GM12878 (cell line): ENCODE results near the gene KBTBD8. TPM values are rescaled to one million over a fixed set of nuclear protein-coding genes. Genes with fewer than 3 reads are reported as not detected.

Source experiments
- CBFB ChIP-seq: IDR thresholded peaks from 2 replicates; pipeline ENCODE4 v1.6.1; 2016; ENCODE audit warnings: antibody characterized with exemption, low read depth
- CEBPB ChIP-seq, 2 experiments: fragments of 150-350 bp in 1 of 2; IDR thresholded peaks; 2 replicates each; pipeline ENCODE4 v1.6.1; 2012 to 2014; ENCODE audit warnings: low read depth in 2 of 2, low read length in 2 of 2, borderline replicate concordance in 1 of 2, inconsistent platforms in 1 of 2
- HDAC2 ChIP-seq: fragments of 200-600 bp; sonication (generic); IDR thresholded peaks from 2 replicates; pipeline ENCODE4 v1.6.1; 2017
- MXI1 ChIP-seq: fragments of 150-350 bp; IDR thresholded peaks from 2 replicates; pipeline ENCODE4 v1.6.1; 2011; ENCODE audit warnings: low read depth, mild to moderate bottlenecking, inconsistent platforms, low read length, improper control_type of control experiment
- PAX5 ChIP-seq: IDR thresholded peaks from 2 replicates; pipeline ENCODE4 v1.6.1; 2011; ENCODE audit warnings: low read depth, low read length, borderline replicate concordance
- PKNOX1 ChIP-seq: fragments of 450-650 bp; IDR thresholded peaks from 2 replicates; pipeline ENCODE4 v1.6.1; 2016; ENCODE audit warnings: mild to moderate bottlenecking
- RAD21 ChIP-seq: IDR thresholded peaks from 2 replicates; pipeline ENCODE4 v1.6.1; 2011; ENCODE audit warnings: mild to moderate bottlenecking, low read depth, low read length, moderate library complexity; ENCODE audit not compliant: insufficient read depth
- SUPT20H ChIP-seq: IDR thresholded peaks from 2 replicates; pipeline ENCODE4 v1.6.1; 2011; ENCODE audit warnings: low read depth, mild to moderate bottlenecking, low read length, moderate library complexity, borderline replicate concordance; ENCODE audit not compliant: control insufficient read depth
- TARDBP ChIP-seq: IDR thresholded peaks from 2 replicates; pipeline ENCODE4 v1.6.1; 2016; ENCODE audit warnings: borderline replicate concordance
- TBL1XR1 ChIP-seq: IDR thresholded peaks from 2 replicates; pipeline ENCODE4 v1.6.1; 2012; ENCODE audit warnings: low read depth, low read length, improper control_type of control experiment
- YBX1 ChIP-seq: fragments of 450-650 bp; IDR thresholded peaks from 2 replicates; pipeline ENCODE4 v1.6.1; 2016; ENCODE audit warnings: antibody characterized with exemption
- polyA plus RNA-seq, 11 experiments: library from polyadenylated mRNA; depleted of rRNA in 4 of 11; unstranded in 6 of 11; stranded (reverse) in 5 of 11; fragments of >200 nt; fragmentation: Nextera tagmentation in 4 of 11; fragmentation: Illumina TruSeq in 1 of 11; extraction: Ambion mirVana in 4 of 11; extraction: Trizol in 1 of 11; gene quantifications; 1 replicate in 1 of 11; 2 replicates in 10 of 11; pipeline versions ENCODE4 v1.2.1 to v1.2.3, GENCODE V29; 2011 to 2016; ENCODE audit warnings: inconsistent platforms in 2 of 11, missing spikeins in 2 of 11, low read depth in 1 of 11
- total RNA-seq, 4 experiments: library from RNA; depleted of rRNA in 3 of 4; stranded (reverse); fragments of >200 nt in 3 of 4; fragmentation: Illumina TruSeq in 1 of 4; extraction: Trizol in 1 of 4; gene quantifications; 2 replicates each; pipeline versions ENCODE4 v1.2.1 to v1.2.3, GENCODE V29; 2013 to 2021
- TF ChIP-seq, protein P1 (sequence below), 3 experiments: IDR thresholded peaks in 2 of 3; conservative IDR thresholded peaks in 1 of 3; 2 replicates each; pipeline ENCODE4 v1.5.1; 2011; ENCODE audit warnings: low read depth in 3 of 3, low read length in 3 of 3, mild to moderate bottlenecking in 3 of 3, control low read depth in 2 of 3, moderate library complexity in 2 of 3, inconsistent platforms in 1 of 3, mixed read lengths in 1 of 3; ENCODE audit not compliant: control insufficient read depth in 2 of 3, insufficient read depth in 1 of 3; ENCODE audit errors: extremely low read depth in 1 of 3

The KBTBD8 gene
- total and polyA plus RNA-seq, 10 of the 15 experiments (the other 5 are each of a cell fraction or from before 2014, with no cell fraction given) = 8.5 to 44.4 (median 19.3) TPM

DNA sequence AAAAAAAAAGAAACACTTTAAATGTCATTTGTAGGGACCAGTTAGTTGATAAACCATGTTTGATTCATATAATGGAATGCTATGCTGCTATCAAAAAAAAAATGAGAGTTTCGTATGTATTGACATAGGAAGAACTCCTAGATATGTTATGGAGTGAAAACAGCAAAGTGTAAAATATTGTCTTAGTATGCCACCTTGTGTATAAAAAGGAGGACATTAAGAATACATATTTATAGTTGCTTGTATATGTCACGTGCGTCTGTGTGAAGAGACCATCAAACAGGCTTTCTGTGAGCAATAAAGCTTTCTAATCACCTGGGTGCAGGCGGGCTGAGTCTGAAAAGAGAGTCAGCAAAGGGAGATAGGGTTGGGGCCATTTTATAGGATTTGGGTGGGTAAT lies 39.5 kb downstream of the KBTBD8 start (continued):
- TF ChIP-seq CEBPB (IDR thresholded peaks at IDR 0.05; ENCODE audit: borderline replicate concordance in 1 of 2, low read depth in 2 of 2, low read length in 2 of 2) (no peak), HDAC2 (no peak), TBL1XR1 (no peak), SUPT20H (no peak), MXI1 (no peak), PKNOX1 (no peak), PAX5 (no peak), YBX1 (no peak), TARDBP (no peak), CBFB (no peak), RAD21 (peak; percentile 47)
- TF ChIP-seq, protein P1, sequence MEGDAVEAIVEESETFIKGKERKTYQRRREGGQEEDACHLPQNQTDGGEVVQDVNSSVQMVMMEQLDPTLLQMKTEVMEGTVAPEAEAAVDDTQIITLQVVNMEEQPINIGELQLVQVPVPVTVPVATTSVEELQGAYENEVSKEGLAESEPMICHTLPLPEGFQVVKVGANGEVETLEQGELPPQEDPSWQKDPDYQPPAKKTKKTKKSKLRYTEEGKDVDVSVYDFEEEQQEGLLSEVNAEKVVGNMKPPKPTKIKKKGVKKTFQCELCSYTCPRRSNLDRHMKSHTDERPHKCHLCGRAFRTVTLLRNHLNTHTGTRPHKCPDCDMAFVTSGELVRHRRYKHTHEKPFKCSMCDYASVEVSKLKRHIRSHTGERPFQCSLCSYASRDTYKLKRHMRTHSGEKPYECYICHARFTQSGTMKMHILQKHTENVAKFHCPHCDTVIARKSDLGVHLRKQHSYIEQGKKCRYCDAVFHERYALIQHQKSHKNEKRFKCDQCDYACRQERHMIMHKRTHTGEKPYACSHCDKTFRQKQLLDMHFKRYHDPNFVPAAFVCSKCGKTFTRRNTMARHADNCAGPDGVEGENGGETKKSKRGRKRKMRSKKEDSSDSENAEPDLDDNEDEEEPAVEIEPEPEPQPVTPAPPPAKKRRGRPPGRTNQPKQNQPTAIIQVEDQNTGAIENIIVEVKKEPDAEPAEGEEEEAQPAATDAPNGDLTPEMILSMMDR (IDR thresholded peaks at IDR 0.05 in 2 of 3, conservative IDR thresholded peaks at IDR 0.05 in 1 of 3; ENCODE audit: control insufficient read depth in 2 of 3, extremely low read depth in 1 of 3, insufficient read depth in 1 of 3, low read depth in 3 of 3, low read length in 3 of 3) = peak in 1 of 3 experiments; percentile 8; a peak in 2 of 6 replicates
- TF ChIP-seq, all 136 proteins: peak for 4
